ENCODE data around the gene OSBPL6.

Gene OSBPL6

GRCh38 chr2:178266445-178266844, 72.1 kb downstream of the OSBPL6 start:
- Histone ChIP-seq H3K4me3 (ENCODE audit: insufficient read depth, low read depth, low read length, poor library complexity, severe bottlenecking) (no peak overlapping the region), H3K27ac (ENCODE audit: insufficient read depth, low read length, poor library complexity, severe bottlenecking) (no peak overlapping the region), H3K9me3 (ENCODE audit: control insufficient read depth, low read length) (no peaks in the 10 kb centered on the region), H3K36me3 (ENCODE audit: control insufficient read depth, insufficient read depth, low read length) (no peaks in the 10 kb centered on the region), H3K4me1 (ENCODE audit: control insufficient read depth, insufficient read depth, low read length, poor library complexity, severe bottlenecking) (no peaks in the 10 kb centered on the region), H3K27me3 (replicated peaks; ENCODE audit: control insufficient read depth, insufficient read depth, low read length, poor library complexity, severe bottlenecking) (no peaks in the 10 kb centered on the region)
- no peak for DNase-seq

GRCh38 chr2:178267660-178268059, 73.3 kb downstream of the OSBPL6 start:
- Histone ChIP-seq H3K27ac (ENCODE audit: insufficient read depth, low read length, poor library complexity, severe bottlenecking) (no peak overlapping the region), H3K4me1 (ENCODE audit: control insufficient read depth, insufficient read depth, low read length, poor library complexity, severe bottlenecking) (no peaks in the 10 kb centered on the region), H3K36me3 (ENCODE audit: control insufficient read depth, insufficient read depth, low read length) (no peaks in the 10 kb centered on the region), H3K4me3 (ENCODE audit: insufficient read depth, low read depth, low read length, poor library complexity, severe bottlenecking) (no peak overlapping the region), H3K27me3 (replicated peaks; ENCODE audit: control insufficient read depth, insufficient read depth, low read length, poor library complexity, severe bottlenecking) (no peaks in the 10 kb centered on the region), H3K9me3 (ENCODE audit: control insufficient read depth, low read length) (no peaks in the 10 kb centered on the region)
- DNase-seq, result no peak

GRCh38 chr2:178268435-178268834, 74.1 kb downstream of the OSBPL6 start:
- Histone ChIP-seq H3K4me1 (ENCODE audit: control insufficient read depth, insufficient read depth, low read length, poor library complexity, severe bottlenecking) (no peaks in the 10 kb centered on the region), H3K36me3 (ENCODE audit: control insufficient read depth, insufficient read depth, low read length) (no peaks in the 10 kb centered on the region), H3K4me3 (ENCODE audit: insufficient read depth, low read depth, low read length, poor library complexity, severe bottlenecking) (no peak overlapping the region), H3K27me3 (replicated peaks; ENCODE audit: control insufficient read depth, insufficient read depth, low read length, poor library complexity, severe bottlenecking) (no peaks in the 10 kb centered on the region), H3K9me3 (ENCODE audit: control insufficient read depth, low read length) (no peaks in the 10 kb centered on the region), H3K27ac (ENCODE audit: insufficient read depth, low read length, poor library complexity, severe bottlenecking) (no peak overlapping the region)
- no peak for DNase-seq

- no peaks in the 10 kb centered on the region for H3K9me3 ChIP-seq (ENCODE audit: control insufficient read depth, low read length)
- no peak for DNase-seq
- no peaks in the 10 kb centered on the region for H3K4me1 ChIP-seq (ENCODE audit: control insufficient read depth, insufficient read depth, low read length, poor library complexity, severe bottlenecking)
- H3K36me3 ChIP-seq (ENCODE audit: control insufficient read depth, insufficient read depth, low read length), result no peaks in the 10 kb centered on the region
- H3K27ac ChIP-seq (ENCODE audit: insufficient read depth, low read length, poor library complexity, severe bottlenecking), result no peak overlapping the region
- no peak overlapping the region for H3K4me3 ChIP-seq (ENCODE audit: insufficient read depth, low read depth, low read length, poor library complexity, severe bottlenecking)
- H3K27me3 ChIP-seq (replicated peaks; ENCODE audit: control insufficient read depth, insufficient read depth, low read length, poor library complexity, severe bottlenecking), result no peaks in the 10 kb centered on the region
Observed at GRCh38 chr2:178269438-178270224, 75.3 kb downstream of the OSBPL6 start.

GRCh38 chr2:178270338-178270737, 76.0 kb downstream of the OSBPL6 start:
- no peak for DNase-seq
- no peaks in the 10 kb centered on the region for H3K27me3 ChIP-seq (replicated peaks; ENCODE audit: control insufficient read depth, insufficient read depth, low read length, poor library complexity, severe bottlenecking)
- H3K27ac ChIP-seq (ENCODE audit: insufficient read depth, low read length, poor library complexity, severe bottlenecking), result no peak overlapping the region
- no peaks in the 10 kb centered on the region for H3K36me3 ChIP-seq (ENCODE audit: control insufficient read depth, insufficient read depth, low read length)
- no peak overlapping the region for H3K4me3 ChIP-seq (ENCODE audit: insufficient read depth, low read depth, low read length, poor library complexity, severe bottlenecking)
- no peaks in the 10 kb centered on the region for H3K9me3 ChIP-seq (ENCODE audit: control insufficient read depth, low read length)
- H3K4me1 ChIP-seq (ENCODE audit: control insufficient read depth, insufficient read depth, low read length, poor library complexity, severe bottlenecking), result no peaks in the 10 kb centered on the region

- Histone ChIP-seq H3K4me1 (ENCODE audit: control insufficient read depth, insufficient read depth, low read length, poor library complexity, severe bottlenecking) (no peaks in the 10 kb centered on the region), H3K27ac (ENCODE audit: insufficient read depth, low read length, poor library complexity, severe bottlenecking) (no peak overlapping the region), H3K9me3 (ENCODE audit: control insufficient read depth, low read length) (no peaks in the 10 kb centered on the region), H3K36me3 (ENCODE audit: control insufficient read depth, insufficient read depth, low read length) (no peaks in the 10 kb centered on the region), H3K4me3 (ENCODE audit: insufficient read depth, low read depth, low read length, poor library complexity, severe bottlenecking) (no peak overlapping the region), H3K27me3 (replicated peaks; ENCODE audit: control insufficient read depth, insufficient read depth, low read length, poor library complexity, severe bottlenecking) (no peaks in the 10 kb centered on the region)
- no peak for DNase-seq
Observed at GRCh38 chr2:178271094-178271493, 76.8 kb downstream of the OSBPL6 start.

- no peaks in the 10 kb centered on the region for H3K4me1 ChIP-seq (ENCODE audit: control insufficient read depth, insufficient read depth, low read length, poor library complexity, severe bottlenecking)
- no peak overlapping the region for H3K27ac ChIP-seq (ENCODE audit: insufficient read depth, low read length, poor library complexity, severe bottlenecking)
- no peak overlapping the region for H3K4me3 ChIP-seq (ENCODE audit: insufficient read depth, low read depth, low read length, poor library complexity, severe bottlenecking)
- no peaks in the 10 kb centered on the region for H3K9me3 ChIP-seq (ENCODE audit: control insufficient read depth, low read length)
- H3K27me3 ChIP-seq (replicated peaks; ENCODE audit: control insufficient read depth, insufficient read depth, low read length, poor library complexity, severe bottlenecking), result no peaks in the 10 kb centered on the region
- no peak for DNase-seq
- no peaks in the 10 kb centered on the region for H3K36me3 ChIP-seq (ENCODE audit: control insufficient read depth, insufficient read depth, low read length)
Observed at GRCh38 chr2:178271629-178272333, 77.5 kb downstream of the OSBPL6 start.

GRCh38 chr2:178273787-178274360, 79.6 kb downstream of the OSBPL6 start:
- H3K27me3 ChIP-seq (replicated peaks; ENCODE audit: control insufficient read depth, insufficient read depth, low read length, poor library complexity, severe bottlenecking), result no peaks in the 10 kb centered on the region
- no peaks in the 10 kb centered on the region for H3K4me1 ChIP-seq (ENCODE audit: control insufficient read depth, insufficient read depth, low read length, poor library complexity, severe bottlenecking)
- no peaks in the 10 kb centered on the region for H3K36me3 ChIP-seq (ENCODE audit: control insufficient read depth, insufficient read depth, low read length)
- DNase-seq, result no peak
- no peaks in the 10 kb centered on the region for H3K9me3 ChIP-seq (ENCODE audit: control insufficient read depth, low read length)
- no peak overlapping the region for H3K4me3 ChIP-seq (ENCODE audit: insufficient read depth, low read depth, low read length, poor library complexity, severe bottlenecking)
- H3K27ac ChIP-seq (ENCODE audit: insufficient read depth, low read length, poor library complexity, severe bottlenecking), result no peak overlapping the region

GRCh38 chr2:178275600-178275999, 81.3 kb downstream of the OSBPL6 start:
- DNase-seq, result no peak
- H3K36me3 ChIP-seq (ENCODE audit: control insufficient read depth, insufficient read depth, low read length), result no peaks in the 10 kb centered on the region
- no peaks in the 10 kb centered on the region for H3K27me3 ChIP-seq (replicated peaks; ENCODE audit: control insufficient read depth, insufficient read depth, low read length, poor library complexity, severe bottlenecking)
- H3K4me3 ChIP-seq (ENCODE audit: insufficient read depth, low read depth, low read length, poor library complexity, severe bottlenecking), result no peak overlapping the region
- H3K27ac ChIP-seq (ENCODE audit: insufficient read depth, low read length, poor library complexity, severe bottlenecking), result no peak overlapping the region
- H3K9me3 ChIP-seq (ENCODE audit: control insufficient read depth, low read length), result no peaks in the 10 kb centered on the region
- H3K4me1 ChIP-seq (ENCODE audit: control insufficient read depth, insufficient read depth, low read length, poor library complexity, severe bottlenecking), result no peaks in the 10 kb centered on the region

GRCh38 chr2:178277741-178278197, 83.5 kb downstream of the OSBPL6 start:
- DNase-seq, result no peak

More at GRCh38 chr2:178277741-178278197, 83.5 kb downstream of the OSBPL6 start:
- Histone ChIP-seq H3K27me3 (replicated peaks; ENCODE audit: control insufficient read depth, insufficient read depth, low read length, poor library complexity, severe bottlenecking) (no peaks in the 10 kb centered on the region), H3K36me3 (ENCODE audit: control insufficient read depth, insufficient read depth, low read length) (no peaks in the 10 kb centered on the region), H3K4me3 (ENCODE audit: insufficient read depth, low read depth, low read length, poor library complexity, severe bottlenecking) (no peak overlapping the region), H3K27ac (ENCODE audit: insufficient read depth, low read length, poor library complexity, severe bottlenecking) (no peak overlapping the region), H3K4me1 (ENCODE audit: control insufficient read depth, insufficient read depth, low read length, poor library complexity, severe bottlenecking) (no peaks in the 10 kb centered on the region), H3K9me3 (ENCODE audit: control insufficient read depth, low read length) (no peaks in the 10 kb centered on the region)

Measured in effector memory CD4-positive, alpha-beta T cell (primary cell).